ENCODE data around the gene VPS8. TPM values are rescaled to one million over a fixed set of nuclear protein-coding genes. Genes with fewer than 3 reads are reported as not detected.

VPS8 gene
- total and polyA plus RNA-seq, 9 of the 15 experiments (the other 6 are each of a cell fraction or from before 2014, with no cell fraction given), result 7.2 to 41.0 (median 28.3) TPM

DNA sequence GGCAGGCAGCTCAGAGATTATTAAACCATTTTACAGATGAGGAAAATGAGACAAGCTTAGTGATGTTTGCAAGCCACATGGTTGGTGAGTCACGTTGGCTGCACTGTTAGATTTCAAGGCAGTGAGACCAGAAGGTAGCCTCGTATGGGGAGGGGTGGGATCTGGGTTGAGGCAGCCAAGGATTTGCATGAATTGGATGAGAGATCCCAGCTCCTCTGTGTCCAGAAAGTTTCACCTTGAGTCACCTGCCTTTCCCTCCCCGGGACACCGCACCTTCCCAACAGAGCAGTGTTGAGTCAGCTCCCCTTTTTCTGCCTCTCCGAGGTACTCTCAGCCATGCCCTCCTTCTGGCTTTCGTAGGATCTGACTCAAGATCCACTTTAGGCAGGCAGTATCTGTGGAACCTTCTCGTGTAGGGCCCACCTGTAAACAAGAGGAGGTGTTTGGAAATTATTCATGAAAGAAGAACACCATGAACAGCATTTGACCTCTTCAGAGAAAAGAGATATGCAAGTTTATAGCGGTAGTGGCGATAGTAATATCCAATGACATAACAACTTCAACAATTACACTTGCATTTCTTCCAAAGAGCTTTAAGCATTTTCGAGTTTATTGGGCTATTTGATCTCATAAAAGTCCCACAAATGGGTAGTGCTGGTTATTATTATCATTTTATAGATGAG, 46.8 kb upstream of the VPS8 start:
- peak overlapping the region; percentile 32; the same call in 1 of the 2 replicates for H2AFZ ChIP-seq (ENCODE audit: low read depth, low read length)
- H3K4me1 ChIP-seq (replicated peaks in 1 of 2; ENCODE audit: control insufficient read depth in 2 of 2, insufficient read depth in 2 of 2, low read length in 2 of 2), result peaks cover 4 to 17% of the 10 kb centered on the region in 2 experiments; a peak in 3 of 5 replicates

More for the DNA sequence above, 46.8 kb upstream of the VPS8 start:
- ChIA-PET CTCF (ENCODE audit: low intra/inter-chr PET ratio) (no interaction called here), POLR2A (interaction anchor here (0.6 to 1.7 kb wide), 4 partner anchors 13 to 375 kb away, joined by 3 to 5 read pairs (median 3); no protein-coding TSS in a partner anchor)
- Histone ChIP-seq H3K79me2 (ENCODE audit: control insufficient read depth, insufficient read depth, low read length) (no peaks in the 10 kb centered on the region), H3K36me3 (ENCODE audit: control insufficient read depth, insufficient read depth, low read length) (no peaks in the 10 kb centered on the region), H3K27me3 (ENCODE audit: control insufficient read depth in 2 of 2, insufficient read depth in 2 of 2, low read length in 2 of 2) (peaks cover 9 to 23% of the 10 kb centered on the region in 2 experiments; a peak in 4 of 5 replicates), H3K9ac (ENCODE audit: insufficient read depth in 1 of 2, low read depth in 2 of 2, low read length in 2 of 2) (no peak overlapping the region; a peak in 1 of 4 replicates), H3K4me2 (ENCODE audit: insufficient read depth, low read length) (no peak overlapping the region), H3K27ac (ENCODE audit: extremely low read depth, low read depth, low read length) (no peak overlapping the region), H3K4me3 (no peak overlapping the region), H3K9me3 (replicated peaks; ENCODE audit: control insufficient read depth, insufficient read depth, low read depth, low read length) (no peaks in the 10 kb centered on the region), H4K20me1 (replicated peaks; ENCODE audit: control insufficient read depth, insufficient read depth, low read length) (no peaks in the 10 kb centered on the region), H3K9me1 (ENCODE audit: control insufficient read depth, insufficient read depth, low read length) (no peaks in the 10 kb centered on the region)
- in situ Hi-C loops (cut with MboI), result no loop called here
- FAIRE-seq, result no peak
- no peak for DNase-seq (ENCODE audit: extremely low read depth in 1 of 4, low spot score in 3 of 4)
- no TSS peak for BruUV-seq (replicated peaks)
- TF ChIP-seq KDM1A (IDR thresholded peaks at IDR 0.05), result 0 out of 4 replicates have a peak, but pooled peaks of 1 of the 2 experiments have one; percentile 22
- peak; percentile 67; the same call in 1 of the 2 replicates for TF ChIP-seq CEBPB (tag; IDR thresholded peaks at IDR 0.05)
- no peak for TF ChIP-seq ZNF3 (CRISPR knock-in tag; IDR thresholded peaks at IDR 0.05)
- TF ChIP-seq, protein P1, sequence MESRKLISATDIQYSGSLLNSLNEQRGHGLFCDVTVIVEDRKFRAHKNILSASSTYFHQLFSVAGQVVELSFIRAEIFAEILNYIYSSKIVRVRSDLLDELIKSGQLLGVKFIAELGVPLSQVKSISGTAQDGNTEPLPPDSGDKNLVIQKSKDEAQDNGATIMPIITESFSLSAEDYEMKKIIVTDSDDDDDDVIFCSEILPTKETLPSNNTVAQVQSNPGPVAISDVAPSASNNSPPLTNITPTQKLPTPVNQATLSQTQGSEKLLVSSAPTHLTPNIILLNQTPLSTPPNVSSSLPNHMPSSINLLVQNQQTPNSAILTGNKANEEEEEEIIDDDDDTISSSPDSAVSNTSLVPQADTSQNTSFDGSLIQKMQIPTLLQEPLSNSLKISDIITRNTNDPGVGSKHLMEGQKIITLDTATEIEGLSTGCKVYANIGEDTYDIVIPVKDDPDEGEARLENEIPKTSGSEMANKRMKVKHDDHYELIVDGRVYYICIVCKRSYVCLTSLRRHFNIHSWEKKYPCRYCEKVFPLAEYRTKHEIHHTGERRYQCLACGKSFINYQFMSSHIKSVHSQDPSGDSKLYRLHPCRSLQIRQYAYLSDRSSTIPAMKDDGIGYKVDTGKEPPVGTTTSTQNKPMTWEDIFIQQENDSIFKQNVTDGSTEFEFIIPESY (CRISPR knock-in tag; IDR thresholded peaks at IDR 0.05), result peak; percentile 51; the same call in 1 of the 2 replicates
- no peak for TF ChIP-seq ZNF175 (CRISPR knock-in tag; IDR thresholded peaks at IDR 0.05; ENCODE audit: low read depth)
- ATAC-seq, result no peak
- WGBS (ENCODE audit: insufficient coverage, low coverage, missing lambda C conversion rate), result 37% methylated on average over 10 of the region's 10 CpGs
- intact Hi-C loops (cut with micrococcal nuclease), result no loop called here

Measured in K562 (cell line).